HepG2 (cell line): Measurements from ENCODE around the gene MTA3. TPM values are rescaled to one million over a fixed set of nuclear protein-coding genes. Genes with fewer than 3 reads are reported as not detected.

Experiments
- ATAC-seq: fragments of 200-7000 bp; cut with Tn5 transposase; 3 replicates; pipeline ENCODE4 v1.9.1; 2020; ENCODE audit warnings: mild to moderate bottlenecking, moderate library complexity
- BruUV-seq: library from RNA; stranded (reverse); fragments of 400-500 nt; replicated peaks from 2 replicates; lab custom pipeline; 2021; lab: Mats Ljungman, UMichigan
- CTCF ChIA-PET: fragments of 300-600 bp; formaldehyde crosslinking; extraction: SDS; loops from one replicate; lab custom pipeline; 2021; ENCODE audit warnings: low total read pairs, inconsistent platforms, low intra/inter-chr PET ratio; lab: Yijun Ruan, JAX
- POLR2A ChIA-PET: fragments of 350-600 bp; sonication (Branson Sonifier 250); formaldehyde crosslinking; loops from one replicate; lab custom pipeline; 2020; ENCODE audit warnings: antibody characterized with exemption, inconsistent platforms; lab: Yijun Ruan, JAX
- DNase-seq: peaks from one replicate; pipeline ENCODE4 v3.0.0-alpha.2; 2015; ENCODE audit warnings: low spot score
- FAIRE-seq: peaks from 3 replicates; lab custom pipeline; 2011; peaks lifted over from hg19 to GRCh38; lab: Jason Lieb, UNC
- H2AFZ ChIP-seq: one replicate; pipeline ENCODE4 v1.6.1; 2011; ENCODE audit warnings: low read length, inconsistent platforms
- H3K27ac ChIP-seq: fragments of 300-600 bp; 3 replicates; pipeline ENCODE4 v1.8.0; 2011; ENCODE audit warnings: mixed run types, mild to moderate bottlenecking, mixed read lengths, low read length, inconsistent platforms; ENCODE audit not compliant: insufficient read depth; ENCODE audit errors: extremely low read length
- H3K27me3 ChIP-seq, 2 experiments: fragments of 200-600 bp in 1 of 2; 2 replicates in 1 of 2; 3 replicates in 1 of 2; pipeline versions ENCODE4 v1.6.0 to v1.8.0; 2011; ENCODE audit warnings: low read length in 2 of 2, mild to moderate bottlenecking in 2 of 2, moderate library complexity in 2 of 2, inconsistent platforms in 1 of 2; ENCODE audit not compliant: insufficient read depth in 2 of 2, control insufficient read depth in 1 of 2
- H3K36me3 ChIP-seq, 2 experiments: fragments of 200-600 bp in 1 of 2; replicated peaks in 1 of 2; 2 replicates in 1 of 2; 3 replicates in 1 of 2; pipeline versions ENCODE4 v1.5.1 to v1.8.0; 2011; ENCODE audit warnings: low read length in 2 of 2, inconsistent platforms in 1 of 2; ENCODE audit not compliant: insufficient read depth in 2 of 2, control insufficient read depth in 1 of 2
- H3K4me1 ChIP-seq: 2 replicates; pipeline ENCODE4 v1.5.1; 2012; ENCODE audit warnings: low read length, inconsistent platforms; ENCODE audit not compliant: insufficient read depth
- H3K4me2 ChIP-seq: 2 replicates; pipeline ENCODE4 v1.6.0; 2011; ENCODE audit warnings: low read depth, low read length, inconsistent platforms
- H3K4me3 ChIP-seq, 3 experiments: fragments of 200-600 bp in 1 of 3; sonication (generic), shearing (Covaris generic) in 1 of 3; replicated peaks in 1 of 3; 2 replicates each; pipeline ENCODE4 v1.5.1; 2011 to 2016; ENCODE audit warnings: low read length in 3 of 3, inconsistent platforms in 2 of 3, low read depth in 2 of 3, mild to moderate bottlenecking in 2 of 3, control low read depth in 1 of 3, mixed read lengths in 1 of 3; ENCODE audit not compliant: insufficient read depth in 1 of 3
- H3K79me2 ChIP-seq: one replicate; pipeline ENCODE4 v1.6.1; 2011; ENCODE audit warnings: low read length, inconsistent platforms; ENCODE audit not compliant: insufficient read depth
- H3K9ac ChIP-seq: 2 replicates; pipeline ENCODE4 v1.6.0; 2011; ENCODE audit warnings: mild to moderate bottlenecking, low read depth, low read length, inconsistent platforms; ENCODE audit not compliant: insufficient read depth
- H3K9me3 ChIP-seq: 2 replicates; pipeline ENCODE4 v1.5.1; 2012; ENCODE audit warnings: mild to moderate bottlenecking, low read length
- H4K20me1 ChIP-seq: 2 replicates; pipeline ENCODE4 v1.6.0; 2011; ENCODE audit warnings: inconsistent platforms, mild to moderate bottlenecking, low read length, moderate library complexity; ENCODE audit not compliant: insufficient read depth
- POLR2G ChIP-seq: fragments of 200-400 bp; formaldehyde crosslinking; IDR thresholded peaks from 2 replicates; pipeline ENCODE4 v1.6.1; 2018; ENCODE audit warnings: mild to moderate bottlenecking, low read depth, low read length, moderate library complexity
- PRPF4 ChIP-seq: fragments of 200-400 bp; formaldehyde crosslinking; IDR thresholded peaks from 2 replicates; pipeline ENCODE4 v1.6.1; 2016; ENCODE audit warnings: low read length, low read depth; ENCODE audit not compliant: poor library complexity, severe bottlenecking
- RFXAP ChIP-seq: sonication (generic); formaldehyde crosslinking; IDR thresholded peaks from 2 replicates; pipeline ENCODE4 v1.4.0; 2020; ENCODE audit warnings: missing genetic modification reagents, borderline replicate concordance
- ZFP91 ChIP-seq: sonication (generic); formaldehyde crosslinking; IDR thresholded peaks from 2 replicates; pipeline ENCODE4 v1.9.0; 2022; ENCODE audit warnings: missing genetic modification reagents, mild to moderate bottlenecking, borderline replicate concordance
- ZNF12 ChIP-seq: sonication (generic); formaldehyde crosslinking; IDR thresholded peaks from 2 replicates; pipeline ENCODE4 v1.5.0; 2020; ENCODE audit warnings: missing genetic modification reagents
- ZNF383 ChIP-seq: sonication (generic); formaldehyde crosslinking; IDR thresholded peaks from 2 replicates; pipeline ENCODE4 v1.4.0; 2020; ENCODE audit warnings: missing genetic modification reagents, mild to moderate bottlenecking, borderline replicate concordance
- ZNF609 ChIP-seq: sonication (generic); formaldehyde crosslinking; IDR thresholded peaks from 2 replicates; pipeline ENCODE4 v1.4.0; 2020; ENCODE audit warnings: mild to moderate bottlenecking, missing genetic modification reagents, borderline replicate concordance
- ZNF749 ChIP-seq: sonication (generic); formaldehyde crosslinking; IDR thresholded peaks from 2 replicates; pipeline ENCODE4 v1.8.0; 2022; ENCODE audit warnings: mild to moderate bottlenecking, missing genetic modification reagents, moderate library complexity, borderline replicate concordance
- ZNF781 ChIP-seq: sonication (generic); formaldehyde crosslinking; IDR thresholded peaks from 2 replicates; pipeline ENCODE4 v1.5.1; 2020; ENCODE audit warnings: borderline replicate concordance, mild to moderate bottlenecking, missing genetic modification reagents; ENCODE audit errors: not compliant biosample characterization
- WGBS: methylation state at CpG from one replicate; pipeline ENCODE4 v1.1.6; 2017; ENCODE audit warnings: low lambda C conversion rate; 5-methylcytosine and 5-hydroxymethylcytosine counted together
- in situ Hi-C: cut with HindIII; loops from 2 replicates; pipeline ENCODE4 v1.10.0; 2017; ENCODE audit warnings: low pct_unique_long_range_greater_than_20kb; ENCODE audit not compliant: extremely low pct_ligation_motif_present
- intact Hi-C: fragments of 100-400 bp; cut with micrococcal nuclease; formaldehyde crosslinking; loops from one replicate; pipeline ENCODE4 v1.10.0; 2022; ENCODE audit not compliant: unreplicated experiment
- polyA plus RNA-seq, 8 experiments: library from polyadenylated mRNA; depleted of rRNA in 3 of 8; stranded (reverse) in 7 of 8; unstranded in 1 of 8; fragments of >200 nt; fragmentation: Illumina TruSeq in 4 of 8; extraction: Trizol in 4 of 8; gene quantifications; 2 replicates each; pipeline versions ENCODE4 v1.2.1 to v1.2.3, GENCODE V29; 2011 to 2016; ENCODE audit warnings: low read depth in 4 of 8, missing spikeins in 1 of 8, mixed read lengths in 1 of 8; ENCODE audit not compliant: insufficient read depth in 1 of 8
- total RNA-seq, 5 experiments: library from RNA; depleted of rRNA; stranded (reverse); fragments of >200 nt; fragmentation: Illumina TruSeq; extraction: Trizol; gene quantifications; 2 replicates each; pipeline ENCODE4 v1.2.3, GENCODE V29; 2016; ENCODE audit warnings: low read depth in 1 of 5

The MTA3 gene
- total and polyA plus RNA-seq, 2 of the 13 experiments (the other 11 are each of a cell fraction or from before 2014, with no cell fraction given) = 48.8 to 77.8 TPM

- no peak for FAIRE-seq
- no peaks in the 10 kb centered on the region for H3K9me3 ChIP-seq
- H3K4me1 ChIP-seq = no peaks in the 10 kb centered on the region
- H2AFZ ChIP-seq = no peak overlapping the region
- intact Hi-C loops = no loop called here
- TF ChIP-seq ZFP91 (CRISPR knock-in tag) (peak; percentile 18; the same call in 1 of the 2 replicates), ZNF609 (CRISPR knock-in tag) (no peak), ZNF383 (no peak), RFXAP (CRISPR knock-in tag) (no peak), POLR2G (0 out of 2 replicates have a peak, but pooled peaks have one; percentile 22), ZNF781 (CRISPR knock-in tag) (peak; percentile 5), ZNF12 (no peak), PRPF4 (no peak), ZNF749 (CRISPR knock-in tag) (no peak)
- TF ChIP-seq, all 625 proteins: peak for 3
- Histone ChIP-seq H3K9ac (no peak overlapping the region), H4K20me1 (no peaks in the 10 kb centered on the region), H3K27me3 (no peaks in the 10 kb centered on the region), H3K79me2 (no peaks in the 10 kb centered on the region), H3K4me2 (no peak overlapping the region), H3K27ac (no peak overlapping the region), H3K36me3 (peaks cover 1 to 3% of the 10 kb centered on the region in 2 experiments; a peak in 4 of 5 replicates), H3K4me3 (no peak overlapping the region)
- ChIA-PET CTCF (interaction anchor here (1.1 kb wide), 1 partner anchor 24 kb away, joined by 3 read pairs; no protein-coding TSS in a partner anchor), POLR2A (interaction anchor here (1.3 kb wide), 1 partner anchor 23 kb away, joined by 5 read pairs; the partner anchor contains the start of gene HAAO)
- no peak for DNase-seq
- BruUV-seq = no TSS peak
- peak; percentile 3; the same call in 1 of the 3 replicates for ATAC-seq
- in situ Hi-C loops = no loop called here
- WGBS = 94% methylated on average over 10 of the region's 10 CpGs
Measured at GRCh38 chr2:42769583-42770287, 201.3 kb downstream of the MTA3 start.
